NT2/D1 (cell line): Measurements from ENCODE around the gene DMAC2.

Experiments used
- SUZ12 ChIP-seq: IDR thresholded peaks from 2 replicates; pipeline ENCODE4 v1.6.1; 2011; ENCODE audit not compliant: insufficient read length, insufficient read depth; ENCODE audit errors: extremely low read depth
- YY1 ChIP-seq: IDR thresholded peaks from 2 replicates; pipeline ENCODE4 v1.6.1; 2011; ENCODE audit not compliant: insufficient read length, insufficient read depth
- ZNF274 ChIP-seq: IDR thresholded peaks from 2 replicates; pipeline ENCODE4 v1.6.1; 2011; ENCODE audit warnings: mild to moderate bottlenecking, low read depth, low read length

- TF ChIP-seq SUZ12 (no peak), ZNF274 (no peak), YY1 (no peak)
Measured at GRCh38 chr19:41422955-41423354, 16.8 kb downstream of the DMAC2 start.
